Measurements from ENCODE around the gene MAD1L1. TPM values are rescaled to one million over a fixed set of nuclear protein-coding genes. Genes with fewer than 3 reads are reported as not detected.

The MAD1L1 gene
- total RNA-seq, 6 experiments from 2014 or later, result 15.1 to 37.4 (median 20.5) TPM

- Histone ChIP-seq H3K27ac (no peak overlapping the region), H3K27me3 (no peaks in the 10 kb centered on the region), H3K4me1 (no peaks in the 10 kb centered on the region), H3K9me3 (no peaks in the 10 kb centered on the region), H3K4me3 (no peak overlapping the region), H3K36me3 (no peaks in the 10 kb centered on the region)
- intact Hi-C loops (cut with DNase I), result no loop called here
- no peak for TF ChIP-seq POLR2A (IDR thresholded peaks at IDR 0.05)
- no peak for TF ChIP-seq CTCF (IDR thresholded peaks at IDR 0.05)
- ATAC-seq (no peak), DNase-seq (peak in 1 of 3 donors; percentile 44)
- 98% methylated on average over 7 of the region's 17 CpGs for WGBS (ENCODE audit: insufficient coverage, low coverage, low lambda C conversion rate, missing lambda C conversion rate)
Observed at GRCh38 chr7:2010101-2010500, 222.6 kb downstream of the MAD1L1 start.

GRCh38 chr7:2009541-2010001 is 223.2 kb downstream of the MAD1L1 start:
- Histone ChIP-seq H3K4me1 (no peaks in the 10 kb centered on the region), H3K27ac (no peak overlapping the region), H3K9me3 (no peaks in the 10 kb centered on the region), H3K4me3 (no peak overlapping the region), H3K27me3 (no peaks in the 10 kb centered on the region), H3K36me3 (no peaks in the 10 kb centered on the region)
- DNase-seq (peak in 2 of 3 donors; percentile 19 to 53), ATAC-seq (no peak)
- no CpG with 5 or more reads among the region's 16 CpGs for WGBS (ENCODE audit: insufficient coverage, low coverage, low lambda C conversion rate, missing lambda C conversion rate)
- intact Hi-C loops (cut with DNase I), result no loop called here
- no peak for TF ChIP-seq CTCF (IDR thresholded peaks at IDR 0.05)
- no peak for TF ChIP-seq POLR2A (IDR thresholded peaks at IDR 0.05)

GRCh38 chr7:2008936-2009540 is 223.7 kb downstream of the MAD1L1 start:
- no peaks in the 10 kb centered on the region for H3K36me3 ChIP-seq
- peak; percentile 13 to 43 (median 39) for DNase-seq

GRCh38 chr7:2008101-2008935 is 224.4 kb downstream of the MAD1L1 start:
- DNase-seq (peak; percentile 14 to 49 (median 38)), ATAC-seq (no peak)
- 53% methylated on average over 3 of the region's 28 CpGs for WGBS (ENCODE audit: insufficient coverage, low coverage, low lambda C conversion rate, missing lambda C conversion rate)
- Histone ChIP-seq H3K4me3 (no peak overlapping the region), H3K27me3 (no peaks in the 10 kb centered on the region), H3K27ac (no peak overlapping the region), H3K4me1 (no peaks in the 10 kb centered on the region), H3K36me3 (no peaks in the 10 kb centered on the region), H3K9me3 (no peaks in the 10 kb centered on the region)
- no peak for TF ChIP-seq POLR2A (IDR thresholded peaks at IDR 0.05)
- no peak for TF ChIP-seq CTCF (IDR thresholded peaks at IDR 0.05)
- intact Hi-C loops (cut with DNase I), result no loop called here

More at GRCh38 chr7:2008936-2009540, 223.7 kb downstream of the MAD1L1 start:
- no peaks in the 10 kb centered on the region for H3K9me3 ChIP-seq
- no peak for ATAC-seq
- no peak for TF ChIP-seq POLR2A (IDR thresholded peaks at IDR 0.05)
- no peak for TF ChIP-seq CTCF (IDR thresholded peaks at IDR 0.05)
- no peaks in the 10 kb centered on the region for H3K27me3 ChIP-seq
- no peak overlapping the region for H3K27ac ChIP-seq
- H3K4me1 ChIP-seq, result no peaks in the 10 kb centered on the region
- no peak overlapping the region for H3K4me3 ChIP-seq
- WGBS (ENCODE audit: insufficient coverage, low coverage, low lambda C conversion rate, missing lambda C conversion rate), result 80% methylated on average over 1 of the region's 25 CpGs
- intact Hi-C loops (cut with DNase I), result no loop called here
